ENCODE measurements around the gene BTBD10.

Gene BTBD10

DNA sequence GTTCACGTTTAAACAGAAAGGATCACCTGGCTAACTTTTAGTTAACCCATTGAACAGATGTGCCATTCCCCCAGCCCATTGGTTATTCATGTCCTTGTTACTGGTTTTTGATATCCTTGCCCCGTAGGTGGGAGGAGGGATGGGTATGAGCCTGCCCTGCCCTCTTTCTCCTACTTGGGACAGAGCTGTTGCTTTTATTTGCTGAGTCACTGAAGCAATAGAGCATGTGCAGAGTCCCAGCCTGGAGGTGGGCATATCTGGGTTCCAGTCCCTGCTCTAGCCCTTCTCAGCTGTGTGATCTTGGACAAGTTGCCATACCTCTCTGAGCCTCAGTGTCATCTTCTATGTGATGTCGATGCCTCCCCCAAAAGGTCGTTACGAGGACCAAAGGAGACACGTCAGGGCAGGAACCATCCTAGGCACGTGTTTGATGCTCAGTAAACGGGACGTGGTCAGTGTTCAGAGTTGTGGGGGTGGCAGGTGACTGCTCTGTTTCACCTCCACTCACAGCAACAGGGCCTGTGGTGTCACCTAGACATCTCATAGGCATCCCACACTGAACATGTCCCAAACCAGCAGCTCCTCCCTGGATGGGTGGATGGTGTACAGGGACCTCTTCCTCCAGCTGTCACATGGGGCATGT, 124.5 kb downstream of the BTBD10 start:
- peak; percentile 60 for DNase-seq (ENCODE audit: low spot score)

- peak; percentile 51 for DNase-seq (ENCODE audit: low spot score)
Observed at GRCh38 chr11:13338019-13338426, 125.0 kb downstream of the BTBD10 start.
